Epithelial cell of esophagus (primary cell): ENCODE measurements around the gene P4HTM.

Experiments used
- DNase-seq: peaks from one replicate; pipeline ENCODE4 v3.0.0; 2010; ENCODE audit warnings: low read depth
- H3K4me3 ChIP-seq: 2 replicates; pipeline ENCODE4 v1.5.1; 2011; ENCODE audit warnings: mild to moderate bottlenecking, low read length, control low read depth
- TF ChIP-seq, protein P1 (sequence below): IDR thresholded peaks from 2 replicates; pipeline ENCODE4 v1.5.1; 2011; ENCODE audit warnings: low read depth, mild to moderate bottlenecking, low read length, control low read depth, inconsistent platforms; ENCODE audit not compliant: insufficient read depth; ENCODE audit errors: missing control alignments

Gene P4HTM

GRCh38 chr3:48982686-48983085 lies 7.4 kb upstream of the P4HTM start:
- TF ChIP-seq, protein P1, sequence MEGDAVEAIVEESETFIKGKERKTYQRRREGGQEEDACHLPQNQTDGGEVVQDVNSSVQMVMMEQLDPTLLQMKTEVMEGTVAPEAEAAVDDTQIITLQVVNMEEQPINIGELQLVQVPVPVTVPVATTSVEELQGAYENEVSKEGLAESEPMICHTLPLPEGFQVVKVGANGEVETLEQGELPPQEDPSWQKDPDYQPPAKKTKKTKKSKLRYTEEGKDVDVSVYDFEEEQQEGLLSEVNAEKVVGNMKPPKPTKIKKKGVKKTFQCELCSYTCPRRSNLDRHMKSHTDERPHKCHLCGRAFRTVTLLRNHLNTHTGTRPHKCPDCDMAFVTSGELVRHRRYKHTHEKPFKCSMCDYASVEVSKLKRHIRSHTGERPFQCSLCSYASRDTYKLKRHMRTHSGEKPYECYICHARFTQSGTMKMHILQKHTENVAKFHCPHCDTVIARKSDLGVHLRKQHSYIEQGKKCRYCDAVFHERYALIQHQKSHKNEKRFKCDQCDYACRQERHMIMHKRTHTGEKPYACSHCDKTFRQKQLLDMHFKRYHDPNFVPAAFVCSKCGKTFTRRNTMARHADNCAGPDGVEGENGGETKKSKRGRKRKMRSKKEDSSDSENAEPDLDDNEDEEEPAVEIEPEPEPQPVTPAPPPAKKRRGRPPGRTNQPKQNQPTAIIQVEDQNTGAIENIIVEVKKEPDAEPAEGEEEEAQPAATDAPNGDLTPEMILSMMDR, result no peak
- H3K4me3 ChIP-seq, result no peak overlapping the region
- DNase-seq, result no peak

GRCh38 chr3:48983096-48983495 lies 6.9 kb upstream of the P4HTM start:
- H3K4me3 ChIP-seq, result no peak overlapping the region
- TF ChIP-seq, protein P1, result no peak
- DNase-seq, result no peak

DNA sequence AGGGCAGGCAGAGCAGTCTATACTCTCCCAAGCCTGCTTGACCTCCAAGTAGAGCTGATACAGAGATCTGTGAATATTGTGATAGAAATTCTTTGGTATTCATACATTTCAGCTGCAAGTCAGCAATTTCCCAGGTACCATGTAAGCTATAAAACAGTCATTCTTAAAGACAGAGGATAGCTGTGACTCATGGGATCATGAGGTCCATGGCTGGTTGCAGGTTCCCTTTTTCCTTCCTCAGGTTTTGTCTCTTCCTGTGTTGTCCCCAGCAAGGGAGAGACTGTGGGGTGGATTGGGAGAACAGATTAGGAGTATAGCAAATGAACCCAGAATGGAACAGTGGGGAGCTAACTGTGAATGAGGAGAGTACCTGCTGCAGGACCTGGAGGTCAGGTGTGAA lies 5.4 kb upstream of the P4HTM start:
- peak; percentile 36 for DNase-seq
- TF ChIP-seq, protein P1, result no peak
- H3K4me3 ChIP-seq, result no peak overlapping the region

DNA sequence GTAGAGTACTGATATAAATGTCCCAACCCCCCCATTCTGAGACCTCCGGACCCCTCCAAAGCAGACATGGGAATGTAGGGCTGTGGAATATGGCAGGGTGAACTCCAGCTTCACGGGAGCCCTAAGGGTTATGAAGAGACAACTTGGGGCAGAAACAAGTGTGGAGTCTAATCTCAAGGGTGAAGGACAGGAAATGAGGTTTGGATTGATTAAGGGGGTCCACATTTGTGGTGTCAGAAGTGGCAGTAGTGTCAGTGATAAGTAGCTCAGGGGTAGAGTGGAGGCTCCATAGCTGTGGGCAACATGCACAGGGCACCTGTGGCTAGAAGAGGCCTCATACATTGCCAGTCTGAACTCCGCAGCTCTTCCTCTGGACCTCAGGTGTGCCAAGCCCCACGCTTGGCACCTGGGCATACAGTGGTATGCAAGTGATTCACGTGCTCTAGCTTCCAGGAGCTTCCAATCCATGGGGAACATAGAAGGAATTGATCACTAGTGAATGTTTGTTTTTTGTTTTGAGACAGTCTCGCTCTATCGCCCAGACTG lies 4.1 kb upstream of the P4HTM start:
- no peak overlapping the region for H3K4me3 ChIP-seq
- DNase-seq, result no peak
- TF ChIP-seq, protein P1, result no peak

- TF ChIP-seq, protein P1, result no peak
- DNase-seq, result no peak
- peak overlapping the region; percentile 45 for H3K4me3 ChIP-seq
These were observed 780 bp upstream of the P4HTM start for GRCh38 chr3:48989126-48989795.

- TF ChIP-seq, protein P1, result no peak
- no peak for DNase-seq
- peak overlapping the region; percentile 45 for H3K4me3 ChIP-seq
These were observed 812 bp downstream of the P4HTM start for GRCh38 chr3:48990636-48991469.
